ENCODE measurements around the gene PDE4D. TPM values are rescaled to one million over a fixed set of nuclear protein-coding genes. Genes with fewer than 3 reads are reported as not detected.

The PDE4D gene
- total and polyA plus RNA-seq, 2 donors (not counting 3 experiments of a cell fraction or from before 2014, with no cell fraction given) = 34.5 to 51.2 TPM

DNA sequence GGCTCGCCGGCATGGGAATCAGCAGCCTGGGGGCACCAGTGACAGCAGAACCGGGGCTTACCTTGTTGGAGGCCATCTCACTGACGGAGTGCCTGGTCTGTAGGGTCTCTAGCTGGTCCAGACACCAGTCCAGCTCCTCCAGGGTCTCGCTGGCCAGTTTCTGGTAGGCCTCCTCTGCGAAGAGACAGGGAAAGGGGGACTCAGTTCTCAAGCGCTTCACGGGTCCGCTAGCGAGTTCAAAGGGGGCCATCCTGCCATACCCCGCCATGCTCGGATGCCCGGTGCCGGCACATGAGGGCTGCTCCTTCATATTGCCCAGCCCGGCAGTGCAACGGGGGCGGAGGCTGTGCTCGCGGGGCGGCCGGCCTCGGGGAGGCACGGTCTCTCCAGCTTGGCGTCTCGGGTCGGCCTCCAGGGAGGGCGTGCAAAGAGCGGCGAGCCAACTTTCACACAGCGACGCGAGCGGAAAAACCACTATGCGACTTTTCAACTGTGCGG, 854.7 kb downstream of the PDE4D start:
- H2AFZ ChIP-seq (ENCODE audit: low read depth, low read length) = peak overlapping the region; percentile 33
- peaks cover 40% of the 10 kb centered on the region for H3K4me1 ChIP-seq (ENCODE audit: control insufficient read depth, extremely low read depth, insufficient read depth, low read length)
- H3K79me2 ChIP-seq (ENCODE audit: control insufficient read depth, insufficient read depth, low read length) = peaks cover 5% of the 10 kb centered on the region
- H3K36me3 ChIP-seq (ENCODE audit: control insufficient read depth in 2 of 2, extremely low read depth in 1 of 2, insufficient read depth in 2 of 2, low read length in 2 of 2) = no peaks in the 10 kb centered on the region
- H3K27ac ChIP-seq (ENCODE audit: insufficient read depth, low read depth, low read length) = peak overlapping the region; percentile 14
- POLR2A ChIA-PET = no interaction called here
- intact Hi-C loops (cut with micrococcal nuclease) = loop anchor here (1.0 to 10.0 kb wide), 3 partner anchors 88 to 756 kb away; no protein-coding TSS in a partner anchor
- DNase-seq (ENCODE audit: low read depth, low spot score) (peak; percentile 10), FAIRE-seq (no peak)
- no peaks in the 10 kb centered on the region for H3K9me1 ChIP-seq (replicated peaks; ENCODE audit: control insufficient read depth, extremely low read depth, insufficient read depth, low read length)
- dilution Hi-C loops (cut with MboI; ENCODE audit: extremely low pct_ligation_motif_present, low sequenced_read_pairs) = no loop called here
- peak overlapping the region; percentile 57 to 81 (median 60) for H3K4me3 ChIP-seq (replicated peaks in 1 of 3; ENCODE audit: insufficient read depth in 1 of 3, low read depth in 1 of 3, low read length in 3 of 3)
- no peaks in the 10 kb centered on the region for H3K9me3 ChIP-seq (replicated peaks; ENCODE audit: control insufficient read depth, insufficient read depth, low read length)
- BruUV-seq (replicated peaks) = no TSS peak
- H4K20me1 ChIP-seq (replicated peaks; ENCODE audit: control insufficient read depth, extremely low read depth, insufficient read depth, low read length) = no peaks in the 10 kb centered on the region
- H3K9ac ChIP-seq (replicated peaks; ENCODE audit: extremely low read depth, insufficient read depth, low read length) = peak overlapping the region; percentile 19
- no peaks in the 10 kb centered on the region for H3K27me3 ChIP-seq (ENCODE audit: control insufficient read depth in 2 of 2, insufficient read depth in 2 of 2, low read length in 2 of 2)
- CTCF ChIA-PET = no interaction called here
- TF ChIP-seq GATA2 (IDR thresholded peaks at IDR 0.05; ENCODE audit: insufficient read depth, insufficient read length, low read depth, low read length) (no peak), EZH2 (IDR thresholded peaks at IDR 0.05; ENCODE audit: borderline replicate concordance, low read depth, low read length, severe bottlenecking) (no peak), POLR2AphosphoS5 (IDR thresholded peaks at IDR 0.05; ENCODE audit: insufficient read depth, low read depth, low read length) (no peak), MAX (IDR thresholded peaks at IDR 0.05; ENCODE audit: insufficient read depth, insufficient read length) (no peak), JUN (IDR thresholded peaks at IDR 0.05; ENCODE audit: borderline replicate concordance, insufficient read depth, insufficient read length, low read depth) (no peak), POLR2A (IDR thresholded peaks at IDR 0.05; ENCODE audit: low read depth, low read length) (no peak), CTCF (IDR thresholded peaks at IDR 0.05; ENCODE audit: extremely low read depth in 1 of 2, insufficient read depth in 1 of 2, low read depth in 1 of 2, low read length in 2 of 2) (no peak), MYC (IDR thresholded peaks at IDR 0.05; ENCODE audit: low read depth, low read length) (no peak), FOS (IDR thresholded peaks at IDR 0.05; ENCODE audit: borderline replicate concordance, insufficient read depth, low read length) (no peak)
- H3K4me2 ChIP-seq (ENCODE audit: insufficient read depth, low read length) = peak overlapping the region; percentile 51

Measured in endothelial cell of umbilical vein (primary cell).